NCI-H2029 treated with DMSO at 0.1 percent for 48 hours (cell line): ENCODE data around the gene GPSM1.

ENCODE experiments used
- DNase-seq: peaks from one replicate; lab custom pipeline; 2025; lab: John Stamatoyannopoulos, UW

GPSM1 gene

GRCh38 chr9:136332482-136332983 lies 5.2 kb downstream of the GPSM1 start:
- no peak for DNase-seq

- no peak for DNase-seq
These were observed 5.7 kb downstream of the GPSM1 start for GRCh38 chr9:136333045-136333444.

- no peak for DNase-seq
These were observed 6.1 kb downstream of the GPSM1 start for GRCh38 chr9:136333486-136333885.

GRCh38 chr9:136334541-136334940 lies 7.2 kb downstream of the GPSM1 start:
- no peak for DNase-seq

- no peak for DNase-seq
These were observed 8.2 kb downstream of the GPSM1 start for GRCh38 chr9:136335296-136336155.

- no peak for DNase-seq
These were observed 9.0 kb downstream of the GPSM1 start for GRCh38 chr9:136336156-136336870.

GRCh38 chr9:136336881-136337280 lies 9.5 kb downstream of the GPSM1 start:
- no peak for DNase-seq

GRCh38 chr9:136337416-136338395 lies 10.4 kb downstream of the GPSM1 start:
- DNase-seq, result no peak

- DNase-seq, result no peak
These were observed 11.2 kb downstream of the GPSM1 start for GRCh38 chr9:136338511-136338910.

- no peak for DNase-seq
These were observed 12.0 kb downstream of the GPSM1 start for GRCh38 chr9:136339173-136339957.

GRCh38 chr9:136339958-136340310 lies 12.6 kb downstream of the GPSM1 start:
- no peak for DNase-seq

GRCh38 chr9:136340356-136341041 lies 13.2 kb downstream of the GPSM1 start:
- DNase-seq, result no peak

GRCh38 chr9:136341042-136341655 lies 13.8 kb downstream of the GPSM1 start:
- no peak for DNase-seq

- no peak for DNase-seq
These were observed 14.4 kb downstream of the GPSM1 start for GRCh38 chr9:136341769-136342168.

GRCh38 chr9:136342181-136343120 lies 15.1 kb downstream of the GPSM1 start:
- peak; percentile 39 for DNase-seq

GRCh38 chr9:136343121-136343883 lies 16.0 kb downstream of the GPSM1 start:
- DNase-seq, result no peak

GRCh38 chr9:136343884-136344269 lies 16.5 kb downstream of the GPSM1 start:
- DNase-seq, result no peak
